Hepatocyte (in vitro differentiated cells): Measurements from ENCODE around the gene BMPR1A. TPM values are rescaled to one million over a fixed set of nuclear protein-coding genes. Genes with fewer than 3 reads are reported as not detected.

Source experiments
- DNase-seq: peaks from one replicate; pipeline ENCODE4 v3.0.0-alpha.2; 2016; ENCODE audit warnings: low spot score
- H2AFZ ChIP-seq: fragments of 200-600 bp; sonication (generic); 2 replicates; pipeline ENCODE4 v1.6.0; 2016; ENCODE audit warnings: antibody characterized with exemption, mild to moderate bottlenecking
- H3K27ac ChIP-seq: fragments of 200-600 bp; sonication (generic); 2 replicates; pipeline ENCODE4 v1.5.1; 2016; ENCODE audit warnings: mild to moderate bottlenecking
- H3K27me3 ChIP-seq: fragments of 200-600 bp; sonication (generic); 2 replicates; pipeline ENCODE4 v1.6.1; 2016
- H3K36me3 ChIP-seq: fragments of 200-600 bp; sonication (generic); replicated peaks from 2 replicates; pipeline ENCODE4 v1.5.1; 2016; ENCODE audit warnings: low read depth; ENCODE audit not compliant: insufficient read depth
- H3K4me1 ChIP-seq: fragments of 200-600 bp; sonication (generic); 2 replicates; pipeline ENCODE4 v1.5.1; 2016; ENCODE audit warnings: mild to moderate bottlenecking, moderate library complexity; ENCODE audit not compliant: insufficient read depth
- H3K4me2 ChIP-seq: fragments of 200-600 bp; sonication (generic); 2 replicates; pipeline ENCODE4 v1.6.0; 2016
- H3K4me3 ChIP-seq: fragments of 200-600 bp; sonication (generic); 2 replicates; pipeline ENCODE4 v1.5.1; 2016; ENCODE audit warnings: mild to moderate bottlenecking
- H3K79me2 ChIP-seq: fragments of 200-600 bp; sonication (generic); 2 replicates; pipeline ENCODE4 v1.6.0; 2017; ENCODE audit warnings: mild to moderate bottlenecking
- H3K9me2 ChIP-seq: fragments of 200-600 bp; sonication (generic); replicated peaks from 2 replicates; pipeline ENCODE4 v1.6.0; 2017; ENCODE audit warnings: mild to moderate bottlenecking; ENCODE audit not compliant: insufficient read depth
- H3K9me3 ChIP-seq: fragments of 200-600 bp; sonication (generic); 2 replicates; pipeline ENCODE4 v1.5.1; 2016; ENCODE audit warnings: low read depth, mild to moderate bottlenecking
- H4K20me1 ChIP-seq: fragments of 200-600 bp; sonication (generic); 2 replicates; pipeline ENCODE4 v1.6.0; 2016; ENCODE audit warnings: mild to moderate bottlenecking; ENCODE audit not compliant: insufficient read depth, poor library complexity, severe bottlenecking
- EZH2 ChIP-seq: fragments of 200-600 bp; sonication (generic); IDR thresholded peaks from 2 replicates; pipeline ENCODE4 v1.6.1; 2016; ENCODE audit warnings: antibody characterized with exemption, mild to moderate bottlenecking, borderline replicate concordance
- EZH2phosphoT487 ChIP-seq: fragments of 200-600 bp; sonication (generic); IDR thresholded peaks from one replicate; pipeline ENCODE4 v1.6.1; 2018; ENCODE audit warnings: antibody characterized with exemption, mild to moderate bottlenecking, low read depth, moderate library complexity; ENCODE audit not compliant: unreplicated experiment, severe bottlenecking
- whole genome bisulfite sequencing: methylation state at CpG from one replicate; pipeline ENCODE4 v1.1.6; 2016; ENCODE audit warnings: low lambda C conversion rate; ENCODE audit errors: missing lambda C conversion rate; 5-methylcytosine and 5-hydroxymethylcytosine counted together
- polyA plus RNA-seq: library from polyadenylated mRNA; unstranded; fragments of >200 nt; fragmentation: Nextera tagmentation; extraction: Ambion mirVana; gene quantifications from 2 replicates; pipeline ENCODE4 v1.2.1, GENCODE V29; 2016
- total RNA-seq: library from RNA; depleted of rRNA; stranded (reverse); fragments of >200 nt; gene quantifications from 2 replicates; pipeline ENCODE4 v1.2.3, GENCODE V29; 2014
- TF ChIP-seq, protein P1 (sequence below): fragments of 200-600 bp; sonication (generic); IDR thresholded peaks from 2 replicates; pipeline ENCODE4 v1.5.1; 2016; ENCODE audit warnings: antibody characterized with exemption, mild to moderate bottlenecking; ENCODE audit not compliant: poor library complexity

Gene BMPR1A
- total RNA-seq (58.0 and 58.7 TPM in 2 replicates), polyA plus RNA-seq (13.9 and 25.1 TPM in 2 replicates)

DNA sequence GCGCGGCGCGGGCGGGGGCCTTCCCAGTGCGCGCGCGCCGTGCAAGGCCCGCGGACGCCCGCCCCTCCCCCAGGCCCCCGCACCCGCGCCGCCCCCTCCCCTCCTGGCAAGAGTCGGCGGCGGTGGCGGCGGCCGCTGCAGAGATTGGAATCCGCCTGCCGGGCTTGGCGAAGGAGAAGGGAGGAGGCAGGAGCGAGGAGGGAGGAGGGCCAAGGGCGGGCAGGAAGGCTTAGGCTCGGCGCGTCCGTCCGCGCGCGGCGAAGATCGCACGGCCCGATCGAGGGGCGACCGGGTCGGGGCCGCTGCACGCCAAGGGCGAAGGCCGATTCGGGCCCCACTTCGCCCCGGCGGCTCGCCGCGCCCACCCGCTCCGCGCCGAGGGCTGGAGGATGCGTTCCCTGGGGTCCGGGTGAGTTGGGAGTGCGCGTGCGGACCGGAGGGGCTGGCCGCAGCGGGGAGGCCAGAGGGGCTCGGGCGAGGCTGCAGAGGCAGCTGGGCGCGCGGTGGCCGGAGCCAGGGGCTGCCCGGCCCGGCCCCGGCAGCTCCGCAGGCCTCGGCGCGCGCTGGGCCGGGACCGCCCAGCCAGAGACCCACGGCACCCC is at the start of gene BMPR1A:
Gene BMPR1A, plus strand, starts transcription at position 109 of the 602 bp plus-strand sequence. CDS start 119,400 bp downstream, outside the sequence.
- H3K4me1 ChIP-seq, result peaks cover 26% of the 10 kb centered on the region
- peak; percentile 67 for DNase-seq
- no peak for TF ChIP-seq EZH2phosphoT487
- TF ChIP-seq, protein P1, sequence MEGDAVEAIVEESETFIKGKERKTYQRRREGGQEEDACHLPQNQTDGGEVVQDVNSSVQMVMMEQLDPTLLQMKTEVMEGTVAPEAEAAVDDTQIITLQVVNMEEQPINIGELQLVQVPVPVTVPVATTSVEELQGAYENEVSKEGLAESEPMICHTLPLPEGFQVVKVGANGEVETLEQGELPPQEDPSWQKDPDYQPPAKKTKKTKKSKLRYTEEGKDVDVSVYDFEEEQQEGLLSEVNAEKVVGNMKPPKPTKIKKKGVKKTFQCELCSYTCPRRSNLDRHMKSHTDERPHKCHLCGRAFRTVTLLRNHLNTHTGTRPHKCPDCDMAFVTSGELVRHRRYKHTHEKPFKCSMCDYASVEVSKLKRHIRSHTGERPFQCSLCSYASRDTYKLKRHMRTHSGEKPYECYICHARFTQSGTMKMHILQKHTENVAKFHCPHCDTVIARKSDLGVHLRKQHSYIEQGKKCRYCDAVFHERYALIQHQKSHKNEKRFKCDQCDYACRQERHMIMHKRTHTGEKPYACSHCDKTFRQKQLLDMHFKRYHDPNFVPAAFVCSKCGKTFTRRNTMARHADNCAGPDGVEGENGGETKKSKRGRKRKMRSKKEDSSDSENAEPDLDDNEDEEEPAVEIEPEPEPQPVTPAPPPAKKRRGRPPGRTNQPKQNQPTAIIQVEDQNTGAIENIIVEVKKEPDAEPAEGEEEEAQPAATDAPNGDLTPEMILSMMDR, result no peak
- no peak for TF ChIP-seq EZH2
- H3K4me3 ChIP-seq, result peak within 1 kb of the TSS; percentile 93
- H3K36me3 ChIP-seq, result no peaks in the 10 kb centered on the region
- peak within 1 kb of the TSS; percentile 82 for H3K4me2 ChIP-seq
- H4K20me1 ChIP-seq, result peaks cover 27% of the 10 kb centered on the region
- peak within 1 kb of the TSS; percentile 81 for H2AFZ ChIP-seq
- H3K9me2 ChIP-seq, result no peaks in the 10 kb centered on the region
- WGBS, result 0% methylated on average over 17 of the region's 85 CpGs
- peaks cover 67% of the 10 kb centered on the region for H3K79me2 ChIP-seq
- no peaks in the 10 kb centered on the region for H3K27me3 ChIP-seq
- H3K9me3 ChIP-seq, result no peaks in the 10 kb centered on the region
- peak within 1 kb of the TSS; percentile 100 for H3K27ac ChIP-seq

DNA sequence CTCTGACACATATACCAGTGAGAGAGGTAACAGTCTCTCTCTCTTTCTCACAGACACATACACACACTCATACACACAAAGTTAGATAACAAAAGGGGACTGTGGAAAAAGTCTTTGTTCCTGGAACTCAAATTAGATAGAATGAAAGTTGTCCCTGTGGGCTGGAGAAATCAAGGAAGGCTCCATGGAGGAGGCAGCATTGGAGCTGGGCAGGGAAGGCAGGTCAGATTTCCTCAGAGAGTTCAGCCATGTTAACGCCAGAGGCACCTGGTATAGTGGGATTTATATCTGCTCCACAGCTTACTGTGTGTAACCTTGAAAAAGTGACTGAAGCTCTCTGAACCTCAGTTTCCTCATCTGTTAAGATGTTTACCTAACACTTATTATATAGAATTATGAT is 49.4 kb upstream of the BMPR1A start:
- Histone ChIP-seq H3K27me3 (no peaks in the 10 kb centered on the region), H4K20me1 (no peaks in the 10 kb centered on the region), H3K27ac (no peak overlapping the region), H3K4me2 (no peak overlapping the region), H3K9me2 (no peaks in the 10 kb centered on the region), H2AFZ (no peak overlapping the region), H3K4me1 (peaks cover 5% of the 10 kb centered on the region), H3K4me3 (no peak overlapping the region), H3K79me2 (no peaks in the 10 kb centered on the region), H3K36me3 (no peaks in the 10 kb centered on the region), H3K9me3 (no peaks in the 10 kb centered on the region)
- no peak for DNase-seq
- TF ChIP-seq, protein P1, result no peak
- TF ChIP-seq EZH2phosphoT487, result no peak
- no peak for TF ChIP-seq EZH2
- WGBS, result 91% methylated on average over 1 of the region's 1 CpG

DNA sequence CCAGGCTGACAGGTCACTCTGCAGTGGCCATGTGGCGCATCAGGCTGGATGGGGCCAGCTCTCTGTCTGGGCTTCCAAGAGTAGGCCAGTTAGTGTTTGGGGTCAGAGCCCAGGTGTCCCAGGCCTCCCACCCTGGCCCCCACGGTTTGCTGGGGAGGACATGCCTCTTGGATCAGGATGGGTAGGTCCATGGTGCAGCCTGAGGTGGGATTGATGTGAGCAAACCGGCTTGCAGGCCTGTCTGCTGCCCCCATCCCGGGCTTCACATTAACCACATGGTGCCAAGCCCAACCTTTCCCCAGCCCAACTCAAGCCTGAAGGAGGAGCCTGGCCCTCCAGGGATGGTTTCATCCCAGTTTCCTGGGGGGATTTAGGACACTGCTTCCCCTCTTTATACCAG is 48.9 kb upstream of the BMPR1A start:
- H3K36me3 ChIP-seq, result no peaks in the 10 kb centered on the region
- DNase-seq, result no peak
- H3K4me2 ChIP-seq, result no peak overlapping the region
- WGBS, result 77% methylated on average over 4 of the region's 4 CpGs
- no peak overlapping the region for H3K4me3 ChIP-seq
- H3K27ac ChIP-seq, result no peak overlapping the region
- H3K9me3 ChIP-seq, result no peaks in the 10 kb centered on the region
- H4K20me1 ChIP-seq, result no peaks in the 10 kb centered on the region
- peaks cover under 1% of the 10 kb centered on the region for H3K79me2 ChIP-seq
- TF ChIP-seq EZH2, result no peak
- TF ChIP-seq, protein P1, result no peak
- TF ChIP-seq EZH2phosphoT487, result no peak
- no peak overlapping the region for H2AFZ ChIP-seq
- peaks cover 8% of the 10 kb centered on the region for H3K4me1 ChIP-seq
- no peaks in the 10 kb centered on the region for H3K9me2 ChIP-seq
- H3K27me3 ChIP-seq, result no peaks in the 10 kb centered on the region
